NCI-H128 (cell line): ENCODE measurements around the gene ZFAND2B.

ENCODE experiments used
- DNase-seq: peaks from one replicate; lab custom pipeline; 2025; ENCODE audit not compliant: unreplicated experiment; lab: John Stamatoyannopoulos, UW

The ZFAND2B gene

GRCh38 chr2:219220652-219221402 is 14.2 kb downstream of the ZFAND2B start:
- DNase-seq: no peak

- DNase-seq: no peak
These were observed 15.5 kb downstream of the ZFAND2B start for GRCh38 chr2:219221957-219222518.

GRCh38 chr2:219223831-219224610 is 17.4 kb downstream of the ZFAND2B start:
- DNase-seq: no peak

GRCh38 chr2:219225350-219225749 is 18.8 kb downstream of the ZFAND2B start:
- no peak for DNase-seq

GRCh38 chr2:219228041-219228910 is 21.7 kb downstream of the ZFAND2B start:
- no peak for DNase-seq

- no peak for DNase-seq
These were observed 22.3 kb downstream of the ZFAND2B start for GRCh38 chr2:219228911-219229304.

- peak; percentile 95 for DNase-seq
These were observed 22.9 kb downstream of the ZFAND2B start, which contains the start of the genes ANKZF1 and ATG9A for GRCh38 chr2:219229305-219230058. Gene ANKZF1 (plus strand): TSS chr2:219229806. CDS start chr2:219230258, 452 bp downstream. Gene ATG9A (minus strand): TSS chr2:219229636. CDS start chr2:219228024, 1,612 bp downstream.

- DNase-seq: no peak
These were observed 23.5 kb downstream of the ZFAND2B start for GRCh38 chr2:219230059-219230540.

GRCh38 chr2:219234331-219234730 is 27.7 kb downstream of the ZFAND2B start:
- no peak for DNase-seq

- no peak for DNase-seq
These were observed 36.7 kb downstream of the ZFAND2B start for GRCh38 chr2:219243291-219243761.

GRCh38 chr2:219244789-219245147 is 38.2 kb downstream of the ZFAND2B start:
- DNase-seq: no peak

- DNase-seq: peak; percentile 43
These were observed 38.7 kb downstream of the ZFAND2B start, which contains the start of the genes GLB1L and STK16 for GRCh38 chr2:219245148-219245898. Gene GLB1L (minus strand): TSS chr2:219245444. CDS start chr2:219243573, 1,871 bp downstream. Gene STK16 (plus strand): TSS chr2:219245479. CDS start chr2:219246000, 521 bp downstream.

GRCh38 chr2:219245899-219246230 is 39.3 kb downstream of the ZFAND2B start:
- DNase-seq: no peak

GRCh38 chr2:219246559-219246958 is 40.0 kb downstream of the ZFAND2B start:
- DNase-seq: no peak

GRCh38 chr2:219247678-219248642 is 41.4 kb downstream of the ZFAND2B start:
- DNase-seq: no peak

- no peak for DNase-seq
These were observed 42.2 kb downstream of the ZFAND2B start for GRCh38 chr2:219248845-219249202.

- DNase-seq: no peak
These were observed 42.8 kb downstream of the ZFAND2B start for GRCh38 chr2:219249203-219249980.
